Measurements from ENCODE around the gene FZD10. TPM values are rescaled to one million over a fixed set of nuclear protein-coding genes. Genes with fewer than 3 reads are reported as not detected.

FZD10 gene
- total RNA-seq, 4 donors from 2014 or later: 1.2 to 4.7 (median 2.5) TPM

GRCh38 chr12:130203151-130203550, 40.9 kb downstream of the FZD10 start:
- Histone ChIP-seq H3K27me3 (no peaks in the 10 kb centered on the region), H3K9me3 (no peaks in the 10 kb centered on the region), H3K4me3 (replicated peaks in 1 of 3) (no peak overlapping the region), H3K4me1 (no peaks in the 10 kb centered on the region), H3K27ac (no peak overlapping the region), H3K36me3 (no peaks in the 10 kb centered on the region)
- intact Hi-C loops (cut with DNase I): no loop called here
- TF ChIP-seq POLR2A (IDR thresholded peaks at IDR 0.05) (no peak), CTCF (IDR thresholded peaks at IDR 0.05) (no peak)
- no peak for DNase-seq
- WGBS, 2 donors: 57 to 80% methylated on average over 11 of the region's 11 CpGs

- 90 to 92% methylated on average over 12 of the region's 12 CpGs for WGBS, 2 donors
- H3K27ac ChIP-seq: no peak overlapping the region
- DNase-seq: no peak
- intact Hi-C loops (cut with DNase I): no loop called here
- H3K36me3 ChIP-seq: no peaks in the 10 kb centered on the region
- no peaks in the 10 kb centered on the region for H3K4me1 ChIP-seq
- no peaks in the 10 kb centered on the region for H3K9me3 ChIP-seq
- TF ChIP-seq CTCF (IDR thresholded peaks at IDR 0.05) (no peak), POLR2A (IDR thresholded peaks at IDR 0.05) (no peak)
- no peak overlapping the region for H3K4me3 ChIP-seq (replicated peaks in 1 of 3)
- no peaks in the 10 kb centered on the region for H3K27me3 ChIP-seq
These were observed 42.3 kb downstream of the FZD10 start for GRCh38 chr12:130204541-130204953.

DNA sequence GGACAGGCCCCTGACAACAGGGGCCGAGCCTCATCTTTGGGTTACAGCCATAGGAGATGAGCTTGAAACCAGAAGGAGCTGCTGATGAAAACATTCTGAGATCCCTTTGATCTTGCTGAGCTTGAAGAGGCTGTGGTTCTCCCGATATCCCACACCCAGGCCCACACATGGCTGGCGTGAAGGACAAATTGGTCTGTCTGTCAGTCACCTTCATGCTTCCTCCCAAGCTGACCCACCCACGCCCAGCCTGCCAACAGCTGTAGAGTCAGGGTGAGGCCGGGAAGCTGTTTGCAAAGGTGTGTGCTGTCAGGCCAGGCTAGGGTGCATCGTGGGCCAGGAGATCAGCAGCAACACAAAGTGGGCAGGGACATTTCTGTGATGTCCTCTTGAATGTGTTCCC, 43.2 kb downstream of the FZD10 start:
- intact Hi-C loops (cut with DNase I): no loop called here
- WGBS, 2 donors: 64 to 77% methylated on average over 5 to 6 of the region's 6 CpGs

DNA sequence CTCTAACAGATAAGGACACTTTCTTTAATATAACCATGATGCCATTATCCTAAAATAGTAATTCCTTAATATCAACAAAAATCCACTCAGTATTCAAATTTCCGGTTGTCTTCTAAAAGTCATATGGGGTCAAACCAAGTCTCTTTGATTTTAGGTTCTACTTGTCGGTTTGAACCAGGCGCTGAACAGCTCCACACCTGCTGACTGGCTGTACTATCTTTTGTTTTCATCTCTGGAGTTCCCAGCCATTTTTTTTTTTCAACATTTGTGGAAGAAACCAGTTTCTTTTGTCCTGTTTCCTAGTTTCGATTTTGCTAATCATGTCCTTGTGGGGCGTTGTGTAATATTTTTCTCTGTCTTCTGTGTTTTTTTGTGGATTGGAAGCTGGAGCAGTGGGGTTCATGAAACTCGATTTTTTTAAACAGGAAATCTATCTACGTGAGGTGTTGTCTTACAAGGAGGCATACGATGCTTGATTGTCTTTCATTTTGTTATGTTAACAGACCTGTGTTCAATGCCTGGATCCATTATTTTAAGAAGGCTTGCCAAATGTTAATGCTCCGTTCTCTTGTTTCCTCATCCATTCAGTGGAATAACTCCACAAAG, 50.2 kb downstream of the FZD10 start:
- Histone ChIP-seq H3K36me3 (no peaks in the 10 kb centered on the region), H3K4me3 (replicated peaks in 1 of 3) (no peak overlapping the region), H3K4me1 (no peaks in the 10 kb centered on the region), H3K27me3 (no peaks in the 10 kb centered on the region), H3K9me3 (no peaks in the 10 kb centered on the region), H3K27ac (no peak overlapping the region)
- WGBS, 2 donors: 46 to 47% methylated on average over 9 of the region's 9 CpGs
- intact Hi-C loops (cut with DNase I): no loop called here
- DNase-seq: no peak
- TF ChIP-seq POLR2A (IDR thresholded peaks at IDR 0.05): no peak
- no peak for TF ChIP-seq CTCF (IDR thresholded peaks at IDR 0.05)

More for the DNA sequence above, 43.2 kb downstream of the FZD10 start:
- Histone ChIP-seq H3K27me3 (no peaks in the 10 kb centered on the region), H3K4me3 (replicated peaks in 1 of 3) (no peak overlapping the region), H3K4me1 (no peaks in the 10 kb centered on the region), H3K36me3 (no peaks in the 10 kb centered on the region), H3K27ac (no peak overlapping the region), H3K9me3 (no peaks in the 10 kb centered on the region)
- TF ChIP-seq CTCF (IDR thresholded peaks at IDR 0.05): no peak
- TF ChIP-seq POLR2A (IDR thresholded peaks at IDR 0.05): no peak
- no peak for DNase-seq

DNA sequence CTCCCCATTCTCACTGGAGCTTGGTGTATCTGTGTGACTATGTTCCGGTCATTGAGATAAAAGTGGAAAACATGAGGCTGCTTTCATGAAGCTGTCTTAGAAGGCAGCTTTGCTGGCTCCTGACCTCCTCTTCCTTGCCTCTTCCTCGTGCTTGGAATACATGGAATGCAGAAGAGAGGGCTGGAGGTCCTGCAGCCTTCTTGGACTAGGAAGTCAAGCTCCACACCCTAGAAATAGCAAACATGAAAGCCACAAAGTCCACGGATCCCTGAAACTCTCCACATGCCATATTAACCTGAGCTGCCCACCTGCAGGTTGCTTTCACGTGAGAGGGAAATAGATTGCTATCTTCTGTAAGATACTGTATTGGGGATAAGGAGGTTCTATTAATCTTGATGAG, 51.0 kb downstream of the FZD10 start:
- H3K27me3 ChIP-seq: no peaks in the 10 kb centered on the region
- no peaks in the 10 kb centered on the region for H3K36me3 ChIP-seq
- intact Hi-C loops (cut with DNase I): no loop called here
- no peak for DNase-seq
- H3K4me3 ChIP-seq (replicated peaks in 1 of 3): no peak overlapping the region
- H3K9me3 ChIP-seq: no peaks in the 10 kb centered on the region
- TF ChIP-seq CTCF (IDR thresholded peaks at IDR 0.05) (no peak), POLR2A (IDR thresholded peaks at IDR 0.05) (no peak)
- no peaks in the 10 kb centered on the region for H3K4me1 ChIP-seq
- no peak overlapping the region for H3K27ac ChIP-seq
- WGBS, 2 donors: 79 to 87% methylated on average over 4 of the region's 4 CpGs

All from thyroid gland (tissue), 4 donors.